ENCODE measurements around the gene MAPRE2.

- TF ChIP-seq POLR2A (IDR thresholded peaks at IDR 0.05) (no peak), CTCF (IDR thresholded peaks at IDR 0.05) (no peak)
These were observed 95.7 kb downstream of the MAPRE2 start for GRCh38 chr18:35136885-35137284.

All from heart left ventricle (tissue), 13 donors.